Ectodermal cell (in vitro differentiated cells): ENCODE results near the gene SUMF1.
"Not testable (repeated sequence)": the region's sequence is repeated elsewhere in the genome, so short reads cannot be mapped to it uniquely, and the experiment has no call there.

Experiments used
- H3K27ac ChIP-seq: 2 replicates; pipeline ENCODE4 v1.7.0; 2013; ENCODE audit warnings: mild to moderate bottlenecking, low read depth, low read length; ENCODE audit not compliant: insufficient read depth, poor library complexity, severe bottlenecking
- H3K27me3 ChIP-seq: 2 replicates; pipeline ENCODE4 v1.7.0; 2013; ENCODE audit warnings: mild to moderate bottlenecking, low read length; ENCODE audit not compliant: insufficient read depth, control insufficient read depth, poor library complexity, severe bottlenecking
- H3K36me3 ChIP-seq: one replicate; pipeline ENCODE4 v1.7.0; 2013; ENCODE audit warnings: low read length; ENCODE audit not compliant: control insufficient read depth, insufficient read depth
- H3K4me1 ChIP-seq: one replicate; pipeline ENCODE4 v1.7.0; 2013; ENCODE audit warnings: low read length; ENCODE audit not compliant: control insufficient read depth, insufficient read depth
- H3K4me3 ChIP-seq: 2 replicates; pipeline ENCODE4 v1.7.0; 2013; ENCODE audit warnings: low read depth, low read length, control low read depth; ENCODE audit not compliant: insufficient read depth
- H3K9me3 ChIP-seq: 2 replicates; pipeline ENCODE4 v1.7.0; 2013; ENCODE audit warnings: mild to moderate bottlenecking, low read length, moderate library complexity; ENCODE audit not compliant: control insufficient read depth
- WGBS, 2 experiments: methylation state at CpG; one replicate each; pipeline ENCODE4 v1.1.7; 2013; ENCODE audit warnings: missing lambda C conversion rate in 2 of 2; 5-methylcytosine and 5-hydroxymethylcytosine counted together

Gene SUMF1

DNA sequence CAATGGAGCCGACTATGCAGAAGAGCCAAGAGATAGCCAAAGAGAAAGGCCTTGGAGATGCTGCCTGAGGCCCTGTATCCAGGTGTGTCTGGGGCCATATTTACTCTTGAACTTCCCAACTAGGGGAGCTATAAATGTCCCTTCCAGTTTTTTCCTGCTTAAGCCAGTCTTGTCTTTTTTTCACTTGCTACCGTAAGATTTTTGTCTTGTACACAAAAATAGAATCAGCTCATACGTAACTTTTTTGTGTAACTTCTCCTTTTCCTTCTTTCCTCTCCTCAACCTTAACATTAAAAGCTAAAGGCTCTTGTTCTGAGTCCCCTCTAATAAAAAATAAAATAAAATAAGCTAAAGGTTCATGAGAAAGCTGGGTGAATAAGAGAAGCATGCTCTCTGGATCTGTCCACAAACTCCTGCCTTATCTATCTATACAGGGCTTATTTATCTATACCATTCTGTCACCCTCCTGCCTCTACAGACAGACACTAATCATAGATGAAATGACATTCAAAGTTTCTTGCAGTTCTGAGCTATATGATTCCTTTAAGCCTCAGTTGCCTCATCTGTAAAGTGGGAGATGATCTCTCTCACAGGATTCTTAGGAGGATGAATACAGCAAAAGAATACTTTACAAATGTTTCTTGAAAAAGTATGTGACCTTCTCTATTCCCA lies 4.6 kb downstream of the SUMF1 start:
- H3K9me3 ChIP-seq = no peaks in the 10 kb centered on the region
- no peaks in the 10 kb centered on the region for H3K36me3 ChIP-seq
- no peaks in the 10 kb centered on the region for H3K27me3 ChIP-seq
- WGBS, 2 experiments = 95 to 97% methylated on average over 3 of the region's 3 CpGs
- H3K27ac ChIP-seq = no peak overlapping the region
- H3K4me3 ChIP-seq = no peak overlapping the region
- no peaks in the 10 kb centered on the region for H3K4me1 ChIP-seq

DNA sequence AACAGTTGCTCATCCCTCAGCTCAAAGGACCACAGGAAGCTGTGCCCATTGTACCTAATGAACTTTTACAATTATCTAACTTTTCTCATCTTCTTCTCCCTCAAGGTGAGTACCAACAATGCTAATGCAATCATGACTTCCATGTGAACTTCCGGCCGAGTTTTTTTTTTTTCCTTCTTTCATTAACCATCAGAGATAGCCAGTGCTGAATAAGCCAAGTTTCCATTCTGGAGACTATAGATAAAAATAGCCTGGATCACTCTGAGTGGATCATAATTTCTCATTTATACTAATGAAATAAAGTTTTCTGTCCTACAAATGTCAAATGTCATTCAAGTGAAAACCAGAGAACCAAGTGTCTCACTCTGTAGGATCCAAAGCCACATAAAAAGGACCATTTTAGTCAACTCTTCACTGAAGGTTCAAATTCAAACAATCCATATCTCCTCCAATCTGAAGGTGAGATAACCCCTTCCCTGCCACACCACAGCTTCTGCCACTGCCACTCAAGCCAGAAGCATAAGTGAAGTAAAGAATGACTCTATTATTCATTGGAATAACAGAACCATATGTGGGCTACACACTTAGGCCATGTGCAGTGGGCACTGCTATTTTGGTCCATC lies 5.5 kb downstream of the SUMF1 start:
- Histone ChIP-seq H3K4me3 (no peak overlapping the region), H3K27me3 (no peaks in the 10 kb centered on the region), H3K9me3 (no peaks in the 10 kb centered on the region), H3K27ac (no peak overlapping the region), H3K36me3 (no peaks in the 10 kb centered on the region), H3K4me1 (no peaks in the 10 kb centered on the region)
- 85 to 96% methylated on average over 2 of the region's 2 CpGs for WGBS, 2 experiments

DNA sequence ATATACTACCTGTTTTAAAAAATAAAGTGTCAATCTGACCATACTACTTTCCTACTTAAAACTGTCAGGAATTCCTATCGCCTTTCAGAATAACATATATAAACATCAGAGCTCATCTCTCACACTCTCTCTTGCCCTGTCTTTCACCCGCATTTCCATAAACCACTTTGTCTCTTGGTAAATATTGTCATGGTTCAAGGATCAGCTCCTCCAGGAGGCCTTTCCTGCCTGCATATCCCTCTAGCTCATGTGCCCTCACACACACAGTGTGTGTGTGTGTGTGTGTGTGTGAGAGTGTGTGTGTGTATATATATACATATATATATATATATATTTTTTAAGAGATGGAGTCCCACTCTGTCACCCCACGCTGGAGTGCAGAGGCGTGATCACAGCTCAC lies 6.7 kb downstream of the SUMF1 start:
- Histone ChIP-seq H3K4me1 (no peaks in the 10 kb centered on the region), H3K27ac (no peak overlapping the region), H3K9me3 (no peaks in the 10 kb centered on the region), H3K27me3 (no peaks in the 10 kb centered on the region), H3K4me3 (no peak overlapping the region), H3K36me3 (no peaks in the 10 kb centered on the region)
- WGBS, 2 experiments = 89 to 93% methylated on average over 4 of the region's 4 CpGs

DNA sequence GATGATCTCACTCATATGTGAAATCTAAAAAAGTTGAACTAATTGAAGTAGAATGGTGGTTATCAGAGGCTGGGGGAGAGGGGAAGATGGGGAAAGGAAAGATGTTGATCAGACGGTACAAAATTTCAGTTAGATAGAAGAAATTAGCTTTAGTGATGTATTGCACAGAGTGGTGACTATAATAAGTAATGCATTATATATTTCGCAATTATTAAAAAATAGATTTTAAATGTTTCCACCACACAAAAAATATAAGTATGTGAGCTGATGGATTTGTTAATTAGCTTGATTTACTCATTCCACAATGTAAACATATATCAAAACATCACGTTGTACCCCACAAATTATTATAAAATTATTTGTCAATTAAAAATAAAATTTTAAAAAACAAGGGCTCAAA lies 8.1 kb downstream of the SUMF1 start:
- 81 to 100% methylated on average over 1 of the region's 3 CpGs for WGBS, 2 experiments
- H3K27ac ChIP-seq = no peak overlapping the region
- H3K4me3 ChIP-seq = no peak overlapping the region
- no peaks in the 10 kb centered on the region for H3K4me1 ChIP-seq
- H3K27me3 ChIP-seq = no peaks in the 10 kb centered on the region
- no peaks in the 10 kb centered on the region for H3K36me3 ChIP-seq
- no peaks in the 10 kb centered on the region for H3K9me3 ChIP-seq

DNA sequence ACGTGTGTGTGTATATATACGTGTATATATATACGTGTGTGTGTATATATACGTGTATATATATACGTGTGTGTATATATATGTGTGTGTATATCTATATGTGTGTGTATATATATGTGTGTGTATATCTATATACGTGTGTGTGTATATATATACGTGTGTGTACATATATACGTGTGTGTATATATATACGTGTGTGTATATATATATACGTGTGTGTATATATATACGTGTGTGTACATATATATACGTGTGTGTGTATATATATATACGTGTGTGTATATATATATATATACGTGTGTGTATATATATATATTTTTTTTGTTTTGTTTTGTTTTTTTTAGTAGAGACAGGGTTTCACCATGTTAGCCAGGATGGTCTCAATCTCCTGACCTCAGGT lies 10.3 kb downstream of the SUMF1 start:
- H3K36me3 ChIP-seq, H3K4me1 ChIP-seq, H3K27ac ChIP-seq, H3K27me3 ChIP-seq, H3K9me3 ChIP-seq, H3K4me3 ChIP-seq: not testable (repeated sequence)
- WGBS, 2 experiments = 97% methylated on average over 11 to 12 of the region's 14 CpGs

DNA sequence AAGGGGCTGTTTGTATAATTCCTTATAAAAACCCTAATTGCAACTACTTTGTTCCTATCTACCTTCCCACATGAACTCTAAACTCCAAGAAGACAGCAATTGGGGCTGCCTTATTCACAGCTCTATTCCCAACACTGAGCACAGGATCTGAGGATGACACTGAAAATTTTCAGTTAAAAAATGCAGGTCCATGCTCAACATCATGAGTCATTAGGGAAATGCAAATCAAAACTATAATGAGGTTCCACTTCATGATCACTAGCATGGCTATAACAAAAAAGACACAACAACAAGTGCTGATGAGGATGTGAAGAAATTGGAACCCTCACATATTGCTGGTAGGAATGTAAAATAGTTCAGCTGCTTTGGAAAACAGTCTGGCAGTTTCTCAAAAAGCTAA lies 12.9 kb downstream of the SUMF1 start:
- Histone ChIP-seq H3K36me3 (no peaks in the 10 kb centered on the region), H3K4me1 (no peaks in the 10 kb centered on the region), H3K4me3 (no peak overlapping the region), H3K27me3 (no peaks in the 10 kb centered on the region), H3K27ac (no peak overlapping the region), H3K9me3 (no peaks in the 10 kb centered on the region)

DNA sequence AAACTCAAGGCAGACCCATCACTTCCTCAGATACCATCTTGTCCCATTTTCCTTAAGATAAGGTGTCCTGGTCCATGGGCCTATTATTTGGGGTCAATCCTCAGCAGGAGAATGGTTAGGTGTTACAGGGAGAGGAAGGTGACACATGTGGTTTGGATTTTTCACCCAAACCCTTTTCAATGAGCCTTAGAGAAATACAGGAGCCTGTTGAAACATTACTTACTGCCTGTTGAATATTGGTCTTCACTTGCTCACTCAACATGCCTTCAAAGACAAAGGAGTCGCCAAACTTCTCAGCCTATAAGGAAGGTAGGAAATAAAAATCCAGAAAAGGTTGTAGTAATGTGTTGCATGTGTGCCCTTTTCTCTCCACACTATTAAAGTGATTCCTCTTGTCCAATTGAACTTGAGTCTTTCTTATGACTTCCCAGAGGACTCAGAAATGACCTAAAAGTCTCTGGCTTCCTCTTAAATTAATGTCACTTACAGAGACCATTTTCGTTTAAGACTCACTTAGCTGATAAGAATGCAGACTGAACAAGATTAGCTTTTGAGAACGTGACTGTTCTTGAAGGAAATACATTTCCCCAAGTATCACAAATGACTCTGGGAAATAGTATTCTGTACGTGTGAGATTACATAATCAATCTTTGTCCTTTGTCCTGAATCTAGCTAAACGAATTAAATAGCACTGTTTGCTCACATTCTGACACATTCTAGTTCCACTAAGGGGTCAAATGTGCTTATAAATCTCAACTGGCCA lies 17.8 kb downstream of the SUMF1 start:
- Histone ChIP-seq H3K9me3 (no peaks in the 10 kb centered on the region), H3K4me3 (no peak overlapping the region), H3K36me3 (no peaks in the 10 kb centered on the region), H3K4me1 (no peaks in the 10 kb centered on the region), H3K27ac (no peak overlapping the region), H3K27me3 (no peaks in the 10 kb centered on the region)
- 97 to 98% methylated on average over 4 to 5 of the region's 5 CpGs for WGBS, 2 experiments

DNA sequence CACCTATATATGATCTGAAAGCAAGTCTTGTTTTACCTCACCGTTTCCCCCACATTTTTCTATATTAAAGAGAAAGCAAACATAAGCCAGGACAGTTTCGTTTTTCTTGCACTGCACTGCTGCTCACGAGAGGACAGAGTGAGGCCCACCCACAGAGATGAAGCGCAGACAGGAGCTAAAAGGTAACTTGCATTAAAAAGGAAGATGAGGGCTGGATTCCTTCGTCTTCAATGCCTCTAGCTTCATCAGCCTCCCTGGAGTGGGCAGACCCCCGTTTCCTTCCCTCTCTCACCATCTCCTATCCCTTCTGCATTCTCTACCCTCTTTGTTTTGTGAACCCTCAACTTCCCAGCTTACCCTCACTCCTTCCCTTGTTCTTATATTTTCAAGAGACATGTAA lies 18.9 kb downstream of the SUMF1 start:
- H3K4me1 ChIP-seq = no peaks in the 10 kb centered on the region
- H3K9me3 ChIP-seq = no peaks in the 10 kb centered on the region
- no peaks in the 10 kb centered on the region for H3K36me3 ChIP-seq
- 47 to 48% methylated on average over 6 of the region's 6 CpGs for WGBS, 2 experiments
- no peak overlapping the region for H3K27ac ChIP-seq
- no peaks in the 10 kb centered on the region for H3K27me3 ChIP-seq
- H3K4me3 ChIP-seq = no peak overlapping the region

DNA sequence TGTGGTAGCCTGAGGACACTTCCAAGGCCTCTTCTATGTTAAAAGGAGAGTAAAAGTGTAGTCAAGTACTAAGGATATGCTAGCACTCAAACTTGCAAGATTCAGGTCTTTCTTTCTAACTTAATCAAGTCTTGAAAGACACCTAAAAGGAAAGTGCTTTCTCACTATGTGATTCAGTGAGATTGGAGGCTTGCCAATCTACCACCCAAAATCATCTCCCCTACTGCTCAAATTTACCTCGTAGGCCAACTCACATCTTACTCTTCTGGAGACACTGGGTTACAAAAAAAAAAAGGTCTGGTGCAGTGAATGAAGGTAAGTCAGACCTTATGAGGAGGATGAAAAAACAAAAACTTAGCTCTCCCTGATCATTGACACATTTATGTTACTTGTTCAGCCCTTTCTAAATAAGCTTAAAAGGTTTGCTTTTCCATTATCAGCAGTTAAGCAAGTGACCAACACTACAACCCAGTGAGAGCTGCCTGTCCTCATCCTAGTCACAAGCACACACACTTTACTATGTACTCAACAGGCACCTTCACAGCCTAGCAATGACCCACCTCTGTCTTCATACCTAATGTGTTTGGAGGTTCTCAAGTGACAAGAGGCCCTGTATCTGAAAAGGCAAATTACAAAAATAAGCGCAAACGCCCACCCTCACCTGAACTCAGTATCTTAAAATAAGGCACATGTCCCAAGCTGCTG lies 19.6 kb downstream of the SUMF1 start:
- Histone ChIP-seq H3K9me3 (no peaks in the 10 kb centered on the region), H3K36me3 (no peaks in the 10 kb centered on the region), H3K27me3 (no peaks in the 10 kb centered on the region), H3K4me1 (no peaks in the 10 kb centered on the region), H3K27ac (no peak overlapping the region), H3K4me3 (no peak overlapping the region)
- WGBS, 2 experiments = 89 to 98% methylated on average over 2 of the region's 3 CpGs

DNA sequence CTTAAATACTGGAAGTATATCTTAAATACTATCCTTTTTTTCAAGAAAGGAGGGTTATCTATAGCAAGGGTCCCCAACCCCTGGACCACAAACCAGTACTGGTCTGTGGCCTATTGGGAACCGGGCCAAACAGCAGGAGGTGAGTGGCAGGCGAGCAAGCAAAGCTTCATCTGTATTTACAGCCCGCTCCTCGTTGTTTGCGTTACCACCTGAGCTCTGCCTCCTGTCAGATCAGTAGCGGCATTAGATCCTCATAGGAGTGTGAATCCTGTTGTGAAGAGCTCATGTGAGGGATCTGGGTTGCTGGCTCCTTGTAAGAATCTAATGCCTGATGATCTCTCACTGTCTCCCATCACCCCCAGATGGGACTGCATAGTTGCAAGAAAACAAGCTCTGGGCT lies 26.1 kb downstream of the SUMF1 start:
- WGBS, 2 experiments = 92 to 95% methylated on average over 6 of the region's 6 CpGs
- no peaks in the 10 kb centered on the region for H3K4me1 ChIP-seq
- no peak overlapping the region for H3K4me3 ChIP-seq
- no peaks in the 10 kb centered on the region for H3K27me3 ChIP-seq
- H3K36me3 ChIP-seq = no peaks in the 10 kb centered on the region
- H3K27ac ChIP-seq = no peak overlapping the region
- no peaks in the 10 kb centered on the region for H3K9me3 ChIP-seq
